Hematopoietic multipotent progenitor cell (in vitro differentiated cells): ENCODE measurements around the gene FAF1. TPM values are rescaled to one million over a fixed set of nuclear protein-coding genes. Genes with fewer than 3 reads are reported as not detected.
"Not testable (repeated sequence)": the region's sequence is repeated elsewhere in the genome, so short reads cannot be mapped to it uniquely, and the experiment has no call there.

ENCODE experiments used
- DNase-seq, 3 donors: peaks; one replicate each; pipeline ENCODE4 v3.0.0-alpha.2; 2011 to 2015; ENCODE audit warnings: low read depth in 2 of 3, low spot score in 2 of 3
- total RNA-seq: library from RNA; depleted of rRNA; stranded (reverse); fragments of >200 nt; gene quantifications from one replicate; pipeline ENCODE4 v1.2.3, GENCODE V29; 2012

Gene FAF1
- total RNA-seq, 1 donor, result 14.0 TPM

DNA sequence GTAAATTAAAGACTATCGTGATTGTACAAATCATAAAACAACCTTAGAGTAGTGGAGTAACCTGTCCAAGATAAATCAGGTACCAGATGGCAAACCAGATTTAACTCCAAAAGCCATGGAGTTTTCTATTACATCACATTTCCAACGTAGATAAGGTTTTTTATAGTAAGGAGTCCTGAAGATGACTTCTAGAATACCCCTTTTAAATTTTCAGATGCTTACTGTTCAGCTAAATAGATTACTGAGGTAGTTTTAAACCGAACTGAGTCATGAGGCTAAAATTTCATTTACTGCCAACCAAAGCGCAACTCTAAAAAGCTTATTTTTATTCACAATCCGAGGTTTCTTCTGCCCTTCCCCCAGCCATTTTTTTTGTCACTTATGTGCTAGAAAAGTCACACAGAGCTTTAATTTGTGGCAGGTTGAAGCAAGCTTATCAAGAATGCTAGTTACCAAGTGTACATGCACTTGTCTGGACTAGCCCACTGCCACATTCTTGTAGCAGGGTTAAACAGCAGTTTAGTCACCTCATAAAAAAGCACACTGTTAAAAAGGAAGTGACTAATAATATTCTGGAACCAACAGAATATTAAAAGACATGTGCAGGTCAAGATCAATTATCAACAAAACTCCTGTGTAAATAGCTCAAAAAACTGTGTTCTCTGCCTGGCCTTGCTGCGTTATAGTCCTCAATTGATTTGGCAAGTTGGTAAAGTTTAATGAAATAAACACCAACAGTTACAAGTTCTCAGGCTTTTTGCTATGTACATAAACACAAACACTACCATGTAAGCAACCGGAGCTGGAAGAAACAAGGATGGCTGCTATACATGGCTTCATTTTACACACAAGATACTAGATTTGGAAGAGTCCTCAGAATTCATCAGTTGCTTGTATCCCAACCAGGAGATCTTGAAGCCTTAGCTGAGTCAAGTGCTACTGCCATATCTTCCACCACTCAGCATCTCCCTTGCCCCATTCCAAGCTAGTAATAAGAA is 356.5 kb downstream of the FAF1 start:
- no peak for DNase-seq

DNA sequence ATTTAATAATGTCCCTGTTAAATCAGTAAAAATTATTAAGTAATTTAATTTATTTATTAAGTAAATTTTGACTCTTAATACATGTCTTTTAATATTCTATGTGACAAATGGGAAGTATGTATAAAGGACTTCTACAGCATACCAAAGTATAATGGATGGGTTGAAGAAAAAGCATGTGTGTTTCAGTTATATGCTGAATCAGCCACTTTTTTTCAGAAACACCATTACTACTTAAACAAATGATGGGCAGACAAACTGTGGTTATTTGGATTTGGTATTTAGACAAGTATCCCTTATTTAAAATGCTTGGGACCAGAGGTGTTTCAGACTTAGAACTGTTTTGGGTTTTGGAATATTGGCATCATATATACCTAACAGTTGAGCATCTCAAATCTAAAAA is 360.5 kb downstream of the FAF1 start:
- DNase-seq, result no peak

DNA sequence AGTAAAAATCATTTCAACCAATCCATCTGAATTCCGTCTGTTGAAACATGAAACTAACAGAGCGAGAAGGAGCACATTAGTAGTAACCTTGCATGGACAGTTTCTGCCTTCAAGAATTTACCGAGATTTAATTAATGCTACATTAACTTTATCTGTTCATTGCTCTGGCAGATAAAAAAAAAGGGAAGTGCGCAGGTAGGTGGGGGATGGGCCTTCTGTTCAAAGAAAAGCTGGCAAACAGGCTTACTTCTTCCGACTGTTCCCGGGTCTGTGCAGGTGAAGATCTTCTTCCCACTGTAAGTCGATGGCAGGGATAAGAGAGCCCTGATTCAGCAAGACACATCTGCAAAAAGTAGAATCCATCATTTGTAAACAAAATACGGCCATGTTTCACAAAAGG is 364.2 kb downstream of the FAF1 start:
- DNase-seq, result no peak

DNA sequence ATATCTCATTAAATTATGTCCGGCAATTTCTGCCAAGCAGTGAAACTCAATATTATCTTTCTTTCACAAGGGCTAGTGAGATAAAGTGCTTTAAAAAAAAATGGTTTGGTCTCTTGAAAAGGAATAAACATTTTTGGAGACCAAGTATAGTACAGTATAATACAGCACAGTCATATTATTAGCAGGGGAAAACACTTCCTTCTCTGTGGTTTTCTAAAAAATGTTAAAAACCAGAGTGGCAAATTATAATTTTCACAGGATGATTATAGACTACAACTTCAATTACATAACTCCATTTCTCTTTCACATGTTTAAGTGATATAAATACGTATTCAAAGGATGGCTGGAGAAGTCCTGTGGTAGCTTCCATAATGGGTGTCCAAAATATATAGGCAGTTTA is 366.6 kb downstream of the FAF1 start:
- DNase-seq, result no peak

DNA sequence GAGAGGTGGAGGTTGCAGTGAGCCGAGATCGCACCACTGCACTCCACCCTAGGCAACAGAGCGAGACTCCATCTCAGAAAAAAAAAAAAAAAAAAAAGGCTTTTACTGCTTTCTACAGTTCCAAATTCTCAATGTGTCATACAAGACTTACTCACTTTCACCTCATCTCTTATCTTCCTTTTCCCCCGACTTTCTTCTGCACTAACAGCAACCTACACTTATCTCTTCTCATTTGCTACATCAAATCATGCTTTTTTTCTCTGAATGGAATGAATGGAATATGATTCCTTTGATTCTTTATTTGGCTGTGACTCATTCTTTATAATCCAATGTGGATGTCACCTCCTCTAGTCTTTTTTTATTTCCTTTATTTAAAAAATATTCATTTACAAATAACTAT is 368.5 kb downstream of the FAF1 start:
- no peak for DNase-seq

DNA sequence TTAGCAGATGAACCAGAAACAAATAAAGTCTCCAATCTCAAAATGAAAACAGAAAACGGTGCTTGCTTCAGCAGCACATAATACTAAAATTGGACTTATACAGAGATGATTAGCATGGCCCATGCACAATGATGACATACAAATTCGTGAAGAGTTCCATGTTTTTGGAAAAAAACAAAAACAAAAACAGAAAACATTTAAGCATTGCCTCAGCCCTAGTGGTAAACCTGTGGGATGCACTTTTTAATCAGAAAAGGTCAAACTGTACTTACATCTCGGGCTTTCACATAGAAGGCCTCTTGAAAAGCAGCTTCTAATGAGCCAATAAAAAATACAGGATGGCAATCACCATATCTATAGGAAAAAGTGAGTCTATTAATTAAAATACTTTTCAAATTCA is 377.7 kb downstream of the FAF1 start:
- DNase-seq, result no peak

DNA sequence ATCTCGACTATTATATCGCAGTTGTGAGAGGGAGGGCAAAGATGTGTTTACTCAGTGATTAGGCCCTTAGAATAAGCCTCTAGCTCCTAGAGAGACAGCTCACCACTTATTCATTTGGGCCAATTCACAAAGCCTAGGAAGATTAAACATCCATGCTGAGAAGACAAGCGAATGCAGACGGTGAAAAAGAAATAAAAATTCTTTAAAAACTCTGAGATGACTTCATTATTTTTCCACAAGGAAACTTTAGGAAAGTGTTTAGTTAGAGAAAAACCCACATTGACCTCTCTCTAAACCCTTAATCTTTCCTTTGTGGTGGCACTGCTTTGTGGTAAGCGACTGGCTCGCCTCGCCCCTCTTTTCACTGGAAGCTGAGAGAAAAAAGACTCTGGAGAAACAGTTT is 390.0 kb downstream of the FAF1 start:
- no peak for DNase-seq

DNA sequence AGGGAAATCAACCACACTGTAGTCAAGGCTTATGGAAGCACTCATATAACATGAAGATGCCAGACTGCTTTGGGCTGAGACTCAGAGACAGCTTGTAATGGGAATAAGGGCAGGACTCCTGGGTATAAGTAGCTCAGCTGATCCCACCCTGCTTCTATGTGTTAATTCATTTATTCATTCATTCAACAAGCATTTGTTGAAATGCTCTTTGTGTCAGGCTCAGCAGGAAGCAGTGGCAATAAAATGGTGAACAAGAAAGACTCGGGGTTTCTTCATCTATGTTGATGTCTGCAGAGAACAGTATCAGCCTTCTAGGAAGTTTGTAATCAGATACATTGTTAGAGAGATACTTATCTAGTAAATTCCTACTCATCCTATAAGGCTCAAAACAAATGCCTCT is 391.3 kb downstream of the FAF1 start:
- DNase-seq, result no peak

DNA sequence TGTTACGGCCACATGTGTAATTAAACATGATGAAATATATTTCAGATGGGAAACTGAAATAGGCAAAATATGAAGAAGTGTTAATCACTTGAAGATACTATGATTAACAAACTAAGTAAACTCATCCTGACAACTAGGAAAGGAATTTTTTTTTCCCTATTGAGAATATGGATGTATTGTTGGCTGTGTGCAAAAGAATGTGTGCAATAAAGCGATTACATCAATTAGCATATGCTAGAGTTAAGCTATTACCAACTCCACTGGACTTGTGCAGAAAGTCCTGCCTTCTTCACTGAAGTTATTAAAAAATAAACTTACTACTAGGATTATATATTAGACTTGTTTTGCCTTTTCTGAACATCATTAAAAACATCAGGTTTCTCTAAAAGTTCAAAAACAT is 393.7 kb downstream of the FAF1 start:
- DNase-seq, result no peak

DNA sequence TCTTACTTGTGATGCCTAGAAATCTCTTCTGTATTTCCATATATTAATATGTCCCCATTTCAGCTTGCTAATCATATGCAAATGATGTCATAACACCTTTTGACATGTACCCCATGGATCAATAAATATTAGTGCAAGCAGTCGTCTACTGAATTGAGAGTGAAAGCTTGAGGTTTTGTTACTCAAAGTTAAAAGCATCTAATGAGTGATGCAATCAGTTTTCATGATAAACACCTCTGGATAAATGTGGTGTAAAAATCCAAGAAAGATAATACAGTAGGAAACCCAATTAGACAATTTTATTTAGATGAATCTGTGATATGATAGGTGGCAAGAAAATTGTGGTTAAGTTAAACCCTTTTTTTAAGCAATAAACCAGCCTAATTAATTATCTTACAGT is 395.6 kb downstream of the FAF1 start:
- no peak for DNase-seq

DNA sequence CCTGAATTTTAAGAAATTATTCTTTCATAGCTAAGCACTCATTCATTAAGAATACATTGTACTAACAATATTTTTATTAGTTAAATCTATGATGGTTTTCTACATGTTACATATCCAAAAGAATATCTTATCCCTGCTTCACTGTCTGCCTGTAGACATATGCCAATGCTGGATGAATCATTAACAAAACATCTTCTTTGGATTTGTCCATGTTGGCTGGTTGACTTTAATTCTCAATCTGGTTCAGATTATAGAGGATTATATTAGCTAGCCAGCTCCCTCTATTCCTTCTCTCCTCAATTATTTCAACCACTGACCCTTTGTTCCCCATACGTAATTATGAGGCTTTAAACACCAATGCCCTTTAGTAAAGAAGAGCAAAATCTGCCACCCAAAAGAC is 398.0 kb downstream of the FAF1 start:
- no peak for DNase-seq

DNA sequence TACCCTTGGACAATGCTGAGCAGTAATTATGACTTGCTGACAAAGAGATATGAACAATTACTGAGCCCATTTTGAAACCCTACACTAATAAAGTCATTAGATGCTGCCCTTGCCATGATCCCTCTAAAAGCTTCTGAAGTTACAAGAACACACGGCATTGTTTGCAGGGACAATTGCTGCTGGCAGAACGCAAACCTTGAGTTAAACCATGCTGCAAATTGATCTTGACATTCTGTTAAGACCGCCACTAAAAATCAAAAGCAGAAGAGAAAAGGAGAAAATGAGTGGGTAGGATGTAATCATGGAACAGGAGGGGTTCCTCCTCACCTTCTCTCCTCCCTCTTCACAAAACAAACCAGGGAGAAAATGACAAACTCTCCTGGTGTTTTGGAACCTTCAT is 400.6 kb downstream of the FAF1 start:
- no peak for DNase-seq

DNA sequence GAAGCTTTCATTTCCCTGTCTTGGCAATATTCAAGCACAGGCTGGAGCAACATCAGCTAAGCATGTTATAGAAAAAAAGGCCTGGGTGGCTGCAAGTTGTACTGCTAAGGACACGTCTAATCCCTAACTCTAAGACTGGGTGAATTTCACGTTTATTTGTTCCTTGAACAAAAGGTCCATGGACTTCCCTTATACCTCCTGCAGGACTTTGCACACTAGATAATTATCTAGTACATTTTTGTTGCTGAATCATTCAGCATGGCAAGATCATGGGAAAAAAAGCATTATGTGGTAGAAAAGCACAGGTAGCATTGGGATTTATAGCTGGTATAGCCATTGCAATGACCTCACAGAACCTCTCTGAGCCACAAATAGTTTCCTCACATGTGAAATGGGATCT is 406.1 kb downstream of the FAF1 start:
- no peak for DNase-seq

DNA sequence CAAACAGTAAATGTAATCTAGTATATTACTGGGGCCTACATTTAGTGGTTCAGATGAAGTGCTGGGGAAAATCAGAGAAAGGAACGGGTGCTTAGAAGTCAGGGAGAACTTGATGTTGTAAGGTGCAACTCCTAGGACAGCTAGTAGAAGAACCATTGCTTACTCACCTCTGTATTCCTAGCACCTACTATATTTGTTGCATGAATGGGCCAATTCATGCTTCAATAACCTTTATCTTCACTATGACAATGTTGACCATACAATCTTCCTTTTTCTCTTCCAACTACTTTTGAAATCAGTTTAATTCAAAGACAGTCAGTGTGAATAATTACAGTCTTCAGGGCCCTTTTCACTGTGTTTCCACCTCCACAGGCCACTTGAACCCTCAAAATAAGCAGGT is 411.8 kb downstream of the FAF1 start:
- DNase-seq, result no peak

DNA sequence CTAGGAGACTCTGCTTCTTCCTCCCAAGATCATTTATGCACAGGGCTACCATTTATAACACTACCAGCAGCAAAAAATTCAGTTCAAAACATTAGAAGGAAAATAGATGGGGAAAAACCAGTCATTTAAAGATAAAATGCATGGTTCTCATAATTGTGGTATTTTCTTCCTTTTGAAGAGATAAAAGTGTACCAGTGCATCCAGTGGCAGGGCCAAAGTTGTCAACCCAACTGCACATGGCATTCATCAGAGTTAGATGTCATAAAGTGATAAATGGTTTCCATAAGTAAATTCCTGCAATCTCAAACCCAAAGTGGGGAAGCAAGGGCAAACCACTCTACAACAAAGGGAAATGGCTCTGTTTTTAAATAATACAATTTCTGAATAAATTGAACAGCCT is 417.7 kb downstream of the FAF1 start:
- no peak for DNase-seq

DNA sequence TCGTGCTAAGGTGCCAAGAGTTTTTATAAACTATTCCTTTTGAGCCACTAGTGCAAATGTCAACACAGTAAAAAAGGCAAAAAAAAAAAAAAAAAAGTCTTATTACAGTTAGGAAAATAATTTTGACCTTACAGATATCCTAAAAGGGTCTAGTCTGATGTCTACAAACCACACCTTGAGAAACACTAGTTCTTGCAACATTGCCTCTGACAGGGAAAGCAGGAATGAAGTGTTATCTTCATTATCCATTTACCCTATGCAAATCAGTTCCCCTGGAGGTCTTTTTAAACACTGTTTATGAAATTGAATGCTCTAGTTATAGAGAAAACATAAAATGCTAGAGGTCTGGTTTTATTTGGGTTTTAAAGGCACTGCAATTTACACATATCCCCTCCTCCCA is 421.6 kb downstream of the FAF1 start:
- no peak for DNase-seq

DNA sequence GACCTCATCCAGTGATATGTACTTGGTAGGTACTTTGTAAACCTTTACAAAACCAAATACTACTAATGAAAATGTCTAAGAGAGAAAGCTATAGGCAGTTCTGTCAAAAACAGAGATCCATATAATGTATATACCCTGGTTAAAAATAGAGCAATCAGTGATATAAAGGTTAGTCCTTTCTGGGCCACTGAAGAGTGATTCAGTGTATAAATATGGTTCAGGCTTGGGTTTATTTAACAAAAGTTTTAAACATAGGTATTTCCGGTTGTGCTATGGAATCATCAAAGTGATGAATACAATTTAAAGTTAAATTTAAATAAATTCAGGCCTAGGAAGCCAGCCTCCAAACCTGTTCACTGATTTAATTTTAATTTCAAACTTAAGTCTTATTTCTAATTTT is 428.5 kb downstream of the FAF1 start:
- no peak for DNase-seq

DNA sequence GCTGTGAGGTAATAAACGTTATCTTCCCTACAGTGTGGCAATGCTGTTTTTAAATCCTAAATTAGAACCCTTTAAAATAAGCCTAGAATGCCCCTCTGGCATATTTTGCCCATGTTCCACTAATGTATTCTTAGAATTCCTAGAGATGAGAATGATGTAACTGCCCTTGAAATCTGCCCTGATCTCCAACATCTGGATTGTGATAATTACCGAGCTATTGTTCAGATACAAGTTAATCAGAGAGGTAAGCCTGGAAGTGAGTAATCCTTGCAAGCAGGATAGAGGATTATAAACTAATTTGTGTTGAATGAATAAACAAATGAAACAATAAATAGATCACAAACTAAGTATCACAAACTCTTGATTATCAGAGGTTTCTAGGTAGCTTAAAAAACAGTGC is 429.0 kb downstream of the FAF1 start:
- no peak for DNase-seq

DNA sequence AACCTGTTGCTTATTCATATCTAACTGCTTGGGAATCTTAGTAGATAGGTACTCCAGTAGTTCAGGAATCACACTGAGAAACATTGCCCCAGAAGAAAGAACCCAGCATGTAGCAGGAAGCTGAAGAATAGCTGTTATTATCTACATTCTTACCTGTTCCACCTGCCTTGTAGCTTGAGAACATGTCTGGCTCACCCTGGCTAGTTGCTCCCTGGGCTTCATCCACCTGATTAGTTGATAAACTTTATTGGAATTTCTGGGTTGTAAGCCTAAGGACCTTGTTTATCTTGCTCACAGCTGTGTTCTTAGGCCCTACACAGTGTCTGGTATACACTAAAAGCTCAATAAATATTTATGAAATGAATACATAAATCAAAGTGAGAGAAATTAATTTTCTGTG is 430.6 kb downstream of the FAF1 start:
- no peak for DNase-seq

DNA sequence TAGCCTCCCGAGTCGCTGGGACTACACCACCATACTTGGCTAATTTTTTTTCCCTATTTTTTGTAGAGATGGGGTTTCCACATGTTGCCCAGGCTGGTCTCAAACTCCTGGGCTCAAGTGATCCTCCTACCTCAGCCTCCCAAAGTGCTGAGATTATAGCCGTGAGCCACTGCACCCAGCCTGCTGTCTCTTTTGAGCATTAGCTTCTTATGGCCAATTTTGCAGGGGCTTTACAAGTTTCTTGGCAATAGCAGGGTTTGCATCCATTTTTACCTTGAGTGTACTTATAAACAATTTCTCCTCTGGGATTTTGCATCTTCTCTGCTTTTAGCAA is 432.1 kb downstream of the FAF1 start:
- DNase-seq, result not testable (repeated sequence)

DNA sequence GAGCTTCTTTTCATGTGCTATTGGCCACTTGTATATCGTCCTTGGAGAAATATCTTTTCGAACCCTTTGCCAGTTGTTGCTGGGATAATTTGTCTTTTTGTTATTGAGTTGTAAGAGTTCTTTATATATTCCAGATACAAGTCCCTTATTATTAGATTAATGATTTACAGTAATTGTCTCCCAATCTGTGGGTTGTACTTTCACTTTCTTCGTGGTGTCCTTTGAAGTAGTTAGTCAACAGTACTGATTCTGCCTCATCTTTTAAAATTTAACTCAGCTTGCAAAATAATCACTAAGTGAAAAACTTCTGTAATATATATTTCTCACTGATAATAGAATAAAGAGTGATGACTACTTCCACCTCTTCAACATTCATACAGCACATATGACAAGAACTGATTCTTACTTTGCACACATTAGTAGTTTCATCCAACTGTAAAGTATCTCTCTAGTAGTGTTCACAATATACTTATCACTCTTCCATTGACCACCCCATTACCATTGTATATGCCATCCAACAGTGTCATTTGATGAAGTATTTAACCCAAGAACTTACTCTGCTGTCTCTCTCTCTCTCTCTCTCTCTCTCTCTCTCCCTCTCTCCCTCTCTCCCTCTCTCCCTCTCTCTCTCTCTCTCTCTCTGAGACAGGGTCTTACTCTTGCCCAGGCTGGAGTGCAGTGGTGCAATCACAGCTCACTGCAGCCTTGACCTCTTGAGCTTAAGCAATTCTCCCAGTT is 432.6 kb downstream of the FAF1 start:
- DNase-seq, result no peak

DNA sequence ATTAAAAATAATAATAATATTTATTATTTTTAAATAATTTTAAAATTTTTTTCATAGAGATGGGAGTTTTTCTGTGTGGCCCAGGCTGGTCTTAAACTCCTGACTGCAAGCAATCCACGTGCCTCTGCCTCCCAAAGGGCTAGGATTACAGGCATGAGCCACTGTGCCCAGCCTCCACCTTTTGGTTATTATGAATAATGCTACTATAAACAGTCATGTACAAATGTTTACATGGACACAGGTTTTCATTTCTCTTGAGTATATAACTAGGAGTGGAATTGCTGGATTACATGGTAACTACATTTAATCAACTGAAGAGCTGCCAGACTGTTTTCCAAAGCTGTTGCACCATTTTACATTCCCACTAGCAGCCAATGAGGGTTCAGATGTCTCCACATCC is 433.6 kb downstream of the FAF1 start:
- DNase-seq, result no peak
